GM19455 (cell line): ENCODE data around the gene SLC30A2.
"Not testable (repeated sequence)": the region's sequence is repeated elsewhere in the genome, so short reads cannot be mapped to it uniquely, and the experiment has no call there.

ENCODE experiments used
- ATAC-seq: cut with Tn5 transposase; IDR thresholded peaks from one replicate; pipeline ENCODE4 v1.9.1; 2021; ENCODE audit not compliant: unreplicated experiment

SLC30A2 gene

GRCh38 chr1:26045722-26046245, at the start of gene SLC30A2:
TSS of gene SLC30A2 (minus strand) at chr1:26046118. CDS start at chr1:26045896, 222 bp downstream.
- no peak for ATAC-seq

- ATAC-seq = no peak
Observed at GRCh38 chr1:26094677-26095383, 48.9 kb upstream of the SLC30A2 start.

DNA sequence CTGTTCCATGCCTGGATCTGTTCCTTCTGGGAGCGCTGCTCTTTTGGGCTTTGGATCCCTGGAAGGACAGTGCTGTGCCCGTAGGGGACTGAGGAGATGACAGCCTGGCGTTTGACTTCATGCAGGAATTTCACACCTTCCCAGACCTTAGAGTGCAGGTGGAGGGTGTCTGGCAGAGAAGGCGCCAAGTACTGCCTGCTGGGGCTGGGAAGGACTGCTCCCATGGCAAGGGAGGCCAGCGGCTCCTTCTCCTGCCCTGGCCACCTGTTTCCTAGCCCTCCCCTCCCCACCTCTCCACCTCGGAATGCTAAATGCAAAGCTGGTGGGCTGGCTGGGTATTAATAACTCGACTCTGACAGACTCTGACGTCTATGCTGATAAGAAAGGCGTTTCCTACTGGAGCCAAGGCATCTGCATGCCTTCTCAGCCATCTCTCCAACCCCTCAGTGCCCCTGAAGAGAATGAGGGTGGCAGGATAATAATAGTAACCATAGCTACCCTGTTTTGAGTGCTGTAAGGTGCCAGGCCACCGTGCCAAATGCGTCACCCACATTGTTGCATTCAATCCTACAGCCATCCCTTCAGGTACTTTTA, 48.3 kb upstream of the SLC30A2 start:
- no peak for ATAC-seq

DNA sequence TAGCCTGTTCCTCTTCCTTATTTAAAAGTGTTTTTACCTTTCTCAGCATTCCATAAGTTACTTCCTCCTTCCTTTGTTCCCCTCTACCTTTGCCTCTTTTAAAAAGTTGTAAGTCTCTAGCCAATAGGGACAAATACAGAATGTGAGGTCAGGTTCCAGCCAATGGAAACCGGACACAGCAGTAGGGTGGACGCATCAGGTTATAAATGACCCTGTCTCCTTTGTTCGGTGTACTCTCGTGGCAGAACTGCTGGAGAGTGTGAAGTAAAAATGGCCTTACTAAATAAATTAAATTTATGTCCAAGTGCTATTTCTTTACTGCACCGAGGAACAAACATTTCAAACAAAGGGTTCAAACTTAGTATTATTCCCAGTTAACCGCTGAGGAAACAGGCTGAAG, 47.7 kb upstream of the SLC30A2 start:
- not testable (repeated sequence) for ATAC-seq

GRCh38 chr1:26092422-26092821, 46.5 kb upstream of the SLC30A2 start:
- ATAC-seq = no peak

- ATAC-seq = no peak
Observed at GRCh38 chr1:26090893-26091292, 45.0 kb upstream of the SLC30A2 start.

GRCh38 chr1:26089125-26089524, 43.2 kb upstream of the SLC30A2 start:
- no peak for ATAC-seq

GRCh38 chr1:26084844-26085243, 38.9 kb upstream of the SLC30A2 start:
- ATAC-seq = no peak

DNA sequence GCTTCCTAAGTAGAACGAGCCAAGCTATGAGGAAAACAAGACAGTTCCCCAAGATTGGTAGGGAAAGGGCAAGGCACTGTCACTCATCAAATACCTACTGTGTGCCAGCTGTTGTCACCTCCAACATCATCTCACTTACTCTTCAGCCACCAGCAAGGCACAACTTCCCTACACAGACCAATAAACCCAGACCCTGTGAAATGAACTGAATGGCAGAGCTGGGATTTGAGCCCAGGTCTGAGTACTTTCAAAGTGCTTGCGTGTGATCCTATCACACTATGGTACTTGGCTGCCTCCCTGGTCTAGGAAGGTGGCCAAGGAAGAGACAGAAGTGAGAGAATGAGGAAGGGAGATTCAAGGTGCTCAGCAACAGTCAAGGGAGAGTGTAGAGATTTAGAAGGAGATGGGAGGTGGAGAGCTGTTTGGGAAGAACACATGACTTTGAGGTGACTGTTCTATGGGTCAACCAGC, 38.2 kb upstream of the SLC30A2 start:
- no peak for ATAC-seq

DNA sequence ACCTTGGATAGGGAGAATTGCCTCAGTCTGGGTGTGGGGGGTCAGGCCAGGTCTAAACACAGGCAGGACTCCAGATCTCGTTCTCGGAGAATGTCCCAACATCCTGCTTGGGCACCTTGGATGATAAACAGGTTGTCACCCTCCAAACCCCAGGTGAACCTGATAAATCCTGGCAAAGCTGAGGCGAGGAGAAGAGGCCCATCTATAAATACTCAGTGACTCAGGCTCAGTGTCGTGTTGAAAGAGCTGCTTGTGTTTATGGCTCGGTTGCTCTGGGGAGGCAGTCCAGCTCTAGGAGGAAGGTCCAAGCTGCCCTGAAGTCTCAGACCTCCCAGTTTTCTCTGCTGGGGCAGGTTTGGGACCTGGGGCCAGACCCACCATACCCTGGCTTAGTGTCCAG, 37.3 kb upstream of the SLC30A2 start:
- no peak for ATAC-seq

GRCh38 chr1:26082020-26082350, 36.1 kb upstream of the SLC30A2 start:
- no peak for ATAC-seq

DNA sequence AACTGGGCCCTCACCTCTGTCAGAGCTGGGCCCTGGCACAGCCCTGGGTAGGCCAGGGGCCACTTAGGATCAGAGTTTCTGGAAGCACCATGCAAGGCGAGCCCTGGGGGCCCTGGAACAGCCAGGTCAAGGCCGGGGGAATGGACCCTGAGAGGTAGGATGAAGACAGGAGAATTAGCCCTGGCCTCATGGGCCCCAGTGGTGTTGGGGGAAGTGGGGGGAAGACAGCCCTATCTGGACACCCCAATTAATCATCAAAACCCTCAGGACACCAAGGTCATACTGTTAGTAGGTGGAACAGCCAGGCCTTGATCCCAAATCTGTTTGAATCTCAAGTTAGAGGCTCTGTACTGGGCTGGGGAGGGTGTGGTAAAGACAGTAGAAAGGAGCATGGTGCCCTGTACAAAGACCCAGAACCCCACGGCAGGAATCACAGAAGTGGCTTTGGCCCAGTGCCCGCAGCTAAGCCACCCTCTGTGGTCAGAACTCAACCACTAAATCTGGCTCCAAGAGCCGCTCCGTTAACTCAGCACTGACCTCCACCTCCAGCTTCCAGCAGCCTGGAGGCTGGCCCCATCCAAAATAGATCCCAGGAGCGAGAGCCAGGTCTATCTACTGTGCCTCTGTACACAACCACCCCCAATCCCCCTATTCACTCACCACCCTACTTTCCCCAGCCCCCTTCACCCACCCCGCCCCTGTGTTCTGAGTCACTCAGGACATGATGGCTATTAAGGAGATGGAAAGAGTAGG, 35.5 kb upstream of the SLC30A2 start:
- no peak for ATAC-seq

- ATAC-seq = no peak
Observed at GRCh38 chr1:26079960-26080814, 34.3 kb upstream of the SLC30A2 start.

- no peak for ATAC-seq
Observed at GRCh38 chr1:26079178-26079563, 33.3 kb upstream of the SLC30A2 start.

- ATAC-seq = no peak
Observed at GRCh38 chr1:26078286-26079177, 32.6 kb upstream of the SLC30A2 start.

DNA sequence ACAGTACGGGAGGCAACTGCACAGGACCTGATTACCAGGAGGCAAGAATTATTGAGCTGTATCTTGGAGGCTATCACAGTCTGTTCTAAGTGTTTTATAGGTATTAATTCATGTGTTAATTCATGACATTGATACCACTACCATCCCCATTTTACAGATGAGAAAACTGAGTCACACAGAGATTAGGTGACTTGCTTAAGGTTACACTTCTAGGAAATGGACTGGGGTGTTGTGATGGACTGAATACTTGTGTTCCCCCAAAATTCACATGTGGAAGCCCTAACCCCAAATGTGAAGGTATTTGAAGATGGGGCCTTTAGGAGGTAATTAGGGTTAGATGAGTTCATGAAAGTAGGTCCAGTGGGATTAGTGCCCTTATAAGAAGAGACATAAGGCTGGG, 31.6 kb upstream of the SLC30A2 start:
- no peak for ATAC-seq

- ATAC-seq = no peak
Observed at GRCh38 chr1:26075421-26076144, 29.7 kb upstream of the SLC30A2 start.

DNA sequence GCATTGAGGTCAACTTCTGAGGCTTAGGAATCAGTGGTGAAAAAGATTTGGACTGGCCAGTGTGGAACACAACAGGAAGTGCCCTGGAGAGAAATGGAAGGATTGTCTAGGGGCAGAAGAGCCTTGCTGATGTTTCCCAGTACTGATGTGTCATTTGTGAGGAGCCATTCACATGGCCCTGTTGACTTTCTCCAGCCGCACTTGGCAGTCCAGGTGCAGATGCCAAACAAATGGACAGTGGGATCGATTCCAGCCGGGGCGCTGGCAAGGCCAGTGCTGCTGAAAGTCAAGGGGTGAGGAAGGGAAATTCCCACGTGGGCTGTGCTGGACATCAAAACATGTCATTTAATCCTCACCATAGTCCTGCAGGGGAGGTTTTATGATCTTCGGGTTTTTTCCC, 26.4 kb upstream of the SLC30A2 start:
- ATAC-seq = no peak

- no peak for ATAC-seq
Observed at GRCh38 chr1:26070963-26071342, 25.0 kb upstream of the SLC30A2 start.
